ENCODE results near the gene OR8B8. TPM values are rescaled to one million over a fixed set of nuclear protein-coding genes. Genes with fewer than 3 reads are reported as not detected.

The OR8B8 gene
- total RNA-seq, 4 donors from 2014 or later: not detected

GRCh38 chr11:124441519-124441918, 4.0 kb downstream of the OR8B8 start:
- ATAC-seq (ENCODE audit: low FRiP score) (no peak), DNase-seq (ENCODE audit: low spot score) (no peak)
- no peak for TF ChIP-seq CTCF (IDR thresholded peaks at IDR 0.05)

DNA sequence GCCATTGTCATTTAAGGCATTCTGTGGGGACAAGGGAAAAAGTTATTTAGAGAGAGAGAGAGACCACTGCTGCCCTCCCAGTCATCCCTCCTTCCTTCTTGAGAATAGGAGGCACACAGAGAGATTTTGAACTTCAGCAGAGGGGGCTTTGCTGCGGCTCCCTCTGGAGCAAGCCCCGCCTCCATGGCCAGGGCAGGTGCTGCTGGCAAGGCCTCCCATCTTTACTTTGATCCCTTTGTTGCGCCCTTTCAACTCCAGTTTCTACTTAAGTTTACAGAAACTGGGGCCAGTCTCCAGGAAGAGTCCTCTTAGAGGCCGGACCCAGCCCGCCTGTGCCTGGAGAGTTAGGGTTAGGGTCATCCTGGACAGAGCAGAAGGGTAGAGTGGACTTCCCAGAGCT, 4.4 kb downstream of the OR8B8 start:
- no peak for DNase-seq (ENCODE audit: low spot score)
- no peak for ATAC-seq (ENCODE audit: low FRiP score)
- no peak for TF ChIP-seq CTCF (IDR thresholded peaks at IDR 0.05)

DNA sequence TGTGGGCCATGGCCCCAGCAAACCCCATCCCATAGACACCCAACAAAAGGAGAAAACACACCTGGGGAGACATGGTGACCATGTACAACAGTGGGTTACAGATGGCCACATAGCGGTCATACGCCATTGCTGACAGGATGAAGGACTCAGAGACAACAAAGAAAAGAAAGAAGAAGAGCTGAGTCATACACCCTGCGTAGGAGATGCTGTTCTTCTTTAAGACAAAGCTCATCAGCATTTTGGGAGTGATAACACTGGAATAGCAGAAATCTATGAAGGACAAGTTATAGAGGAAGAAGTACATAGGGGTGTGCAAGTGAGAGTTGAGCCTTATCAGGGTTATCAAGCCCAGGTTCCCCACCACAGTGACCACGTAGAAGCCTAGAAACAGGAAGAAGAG, 4.9 kb downstream of the OR8B8 start:
- no peak for DNase-seq (ENCODE audit: low spot score)
- TF ChIP-seq CTCF (IDR thresholded peaks at IDR 0.05): no peak
- no peak for ATAC-seq (ENCODE audit: low FRiP score)

GRCh38 chr11:124434699-124435098, 10.8 kb downstream of the OR8B8 start:
- DNase-seq (ENCODE audit: low spot score): no peak
- ATAC-seq (ENCODE audit: low FRiP score): no peak
- TF ChIP-seq CTCF (IDR thresholded peaks at IDR 0.05): no peak

DNA sequence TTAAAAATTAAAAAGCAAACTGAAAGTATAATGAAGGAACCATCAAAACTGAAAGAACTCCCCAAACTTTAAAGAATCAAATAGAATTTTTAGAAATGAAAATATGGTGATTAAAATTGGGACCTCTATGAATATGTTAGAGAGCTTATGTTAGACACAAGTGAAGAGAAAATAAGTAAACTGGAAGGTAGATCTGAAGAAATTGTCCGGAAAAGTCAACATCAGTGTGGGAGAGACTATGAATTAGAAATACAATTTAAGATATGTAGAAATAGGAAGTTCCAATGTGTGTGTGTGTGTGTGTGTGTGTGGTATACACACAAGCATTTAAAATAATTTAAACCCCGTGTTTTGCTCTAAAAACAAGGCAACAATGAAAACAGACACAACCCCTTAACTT, 15.9 kb downstream of the OR8B8 start:
- DNase-seq (ENCODE audit: low spot score) (no peak), ATAC-seq (ENCODE audit: low FRiP score) (no peak)
- no peak for TF ChIP-seq CTCF (IDR thresholded peaks at IDR 0.05)

DNA sequence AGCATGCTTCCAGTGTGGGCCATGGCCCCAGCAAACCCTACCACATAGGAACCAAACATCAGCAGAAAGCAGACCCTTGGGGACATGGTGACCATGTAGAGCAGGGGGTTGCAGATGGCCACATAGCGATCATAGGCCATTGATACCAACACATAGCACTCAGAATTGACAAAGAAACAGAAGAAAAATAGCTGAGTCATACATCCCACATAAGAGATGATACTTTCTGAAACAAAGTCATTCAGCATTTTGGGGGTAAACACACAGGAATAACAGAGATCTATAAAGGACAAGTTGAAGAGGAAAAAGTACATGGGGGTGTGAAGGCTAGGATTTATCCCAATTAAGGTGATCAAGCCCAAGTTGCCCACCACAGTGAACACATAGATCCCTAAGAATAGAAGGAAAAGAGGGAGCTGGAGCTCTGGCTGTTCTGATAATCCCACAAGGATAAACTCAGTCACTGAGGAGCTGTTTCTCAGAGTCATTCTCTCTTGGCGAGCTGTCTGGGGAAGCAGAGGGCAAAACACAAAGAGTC, 21.0 kb downstream of the OR8B8 start, which contains the start of gene OR8B4:
Gene OR8B4, minus strand, starts transcription at position 488 of the 538 bp plus-strand sequence. Its CDS starts 0 bp downstream, at position 488.
- DNase-seq (ENCODE audit: low spot score): no peak
- TF ChIP-seq CTCF (IDR thresholded peaks at IDR 0.05): no peak
- no peak for ATAC-seq (ENCODE audit: low FRiP score)

DNA sequence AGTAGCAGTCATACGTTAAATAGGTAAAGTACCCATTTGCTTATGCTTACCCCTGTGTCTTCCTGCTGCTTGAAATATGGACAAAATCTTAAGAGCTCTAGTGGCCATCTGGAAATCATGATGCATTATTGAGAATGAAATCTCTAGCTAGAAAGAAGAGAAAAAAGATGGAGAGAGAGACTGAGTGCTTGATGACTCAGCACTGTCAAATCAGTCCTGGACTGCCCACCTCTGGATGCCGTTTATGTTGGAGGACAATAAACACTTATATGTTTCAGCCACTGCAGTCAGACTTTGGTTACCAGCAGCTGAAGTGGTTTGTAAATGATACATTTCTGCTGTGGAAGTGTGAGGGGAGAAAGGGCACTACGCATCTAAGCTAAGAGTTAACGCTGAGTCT, 24.5 kb downstream of the OR8B8 start:
- no peak for ATAC-seq (ENCODE audit: low FRiP score)
- no peak for TF ChIP-seq CTCF (IDR thresholded peaks at IDR 0.05)
- no peak for DNase-seq (ENCODE audit: low spot score)

All from omental fat pad (tissue), 4 donors.